SK-N-SH treated with all-trans-retinoic acid at 6 μM for 48 hours (cell line): ENCODE measurements around the gene KCTD3.

Source experiments
- ATAC-seq: fragments of 200-7000 bp; cut with Tn5 transposase; 3 replicates; pipeline ENCODE4 v1.9.1; 2020; ENCODE audit warnings: mild to moderate bottlenecking, moderate library complexity
- ARNTL ChIP-seq: fragments of 450-650 bp; formaldehyde crosslinking; IDR thresholded peaks from 2 replicates; pipeline ENCODE4 v1.5.0; 2020; ENCODE audit warnings: low read depth, mild to moderate bottlenecking, moderate library complexity, borderline replicate concordance
- BACH2 ChIP-seq: fragments of 250-450 bp; sonication (Bioruptor Pico); IDR thresholded peaks from 2 replicates; pipeline ENCODE4 v1.9.0; 2021; ENCODE audit warnings: mild to moderate bottlenecking, borderline replicate concordance
- CREB5 ChIP-seq: fragments of 250-450 bp; sonication (Bioruptor Pico); IDR thresholded peaks from 2 replicates; pipeline ENCODE4 v1.5.1; 2020; ENCODE audit warnings: low read depth, mild to moderate bottlenecking, moderate library complexity
- CSDC2 ChIP-seq: fragments of 250-450 bp; sonication (Bioruptor Pico); IDR thresholded peaks from 2 replicates; pipeline ENCODE4 v1.5.0; 2020; ENCODE audit warnings: mild to moderate bottlenecking, moderate library complexity
- CSRNP3 ChIP-seq: fragments of 250-450 bp; sonication (Bioruptor Pico); IDR thresholded peaks from 2 replicates; pipeline ENCODE4 v1.5.1; 2021; ENCODE audit warnings: mild to moderate bottlenecking, moderate library complexity
- ESRRG ChIP-seq: fragments of 250-450 bp; sonication (Bioruptor Pico); IDR thresholded peaks from 2 replicates; pipeline ENCODE4 v1.6.1; 2021; ENCODE audit warnings: mild to moderate bottlenecking
- GLIS3 ChIP-seq: fragments of 250-450 bp; sonication (Bioruptor Pico); IDR thresholded peaks from 2 replicates; pipeline ENCODE4 v1.5.0; 2020; ENCODE audit warnings: mild to moderate bottlenecking, moderate library complexity
- OSR1 ChIP-seq: fragments of 250-450 bp; sonication (Bioruptor Pico); IDR thresholded peaks from 2 replicates; pipeline ENCODE4 v1.8.0; 2022; ENCODE audit warnings: moderate library complexity, mild to moderate bottlenecking, inconsistent platforms
- POU6F1 ChIP-seq: fragments of 250-450 bp; sonication (Bioruptor Pico); IDR thresholded peaks from 2 replicates; pipeline ENCODE4 v1.8.0; 2021; ENCODE audit warnings: low read depth, mild to moderate bottlenecking, moderate library complexity, borderline replicate concordance
- PPARA ChIP-seq: fragments of 250-450 bp; sonication (Bioruptor Pico); IDR thresholded peaks from 2 replicates; pipeline ENCODE4 v1.5.0; 2020; ENCODE audit warnings: mild to moderate bottlenecking, borderline replicate concordance
- RARB ChIP-seq: fragments of 250-450 bp; sonication (Bioruptor Pico); IDR thresholded peaks from 2 replicates; pipeline ENCODE4 v1.8.0; 2021; ENCODE audit warnings: mild to moderate bottlenecking, moderate library complexity
- SNAI2 ChIP-seq: fragments of 250-450 bp; sonication (Bioruptor Pico); IDR thresholded peaks from 2 replicates; pipeline ENCODE4 v1.5.0; 2020; ENCODE audit warnings: mild to moderate bottlenecking, moderate library complexity
- TCF4 ChIP-seq: fragments of 250-450 bp; sonication (Bioruptor Pico); IDR thresholded peaks from 2 replicates; pipeline ENCODE4 v1.8.0; 2021; ENCODE audit warnings: mild to moderate bottlenecking, moderate library complexity, borderline replicate concordance
- TOX ChIP-seq: fragments of 250-450 bp; sonication (Bioruptor Pico); IDR thresholded peaks from 2 replicates; pipeline ENCODE4 v1.8.0; 2021; ENCODE audit warnings: mild to moderate bottlenecking, moderate library complexity, borderline replicate concordance
- TSHZ2 ChIP-seq: fragments of 250-450 bp; sonication (Bioruptor Pico); IDR thresholded peaks from 2 replicates; pipeline ENCODE4 v1.5.0; 2020; ENCODE audit warnings: mild to moderate bottlenecking, moderate library complexity
- ZC3H10 ChIP-seq: fragments of 250-450 bp; sonication (Bioruptor Pico); IDR thresholded peaks from 2 replicates; pipeline ENCODE4 v1.5.1; 2021; ENCODE audit warnings: mild to moderate bottlenecking, moderate library complexity
- ZFP3 ChIP-seq: fragments of 250-450 bp; sonication (Bioruptor Pico); IDR thresholded peaks from 2 replicates; pipeline ENCODE4 v1.5.0; 2020; ENCODE audit warnings: mild to moderate bottlenecking, moderate library complexity
- ZFP30 ChIP-seq: fragments of 450-650 bp; formaldehyde crosslinking; IDR thresholded peaks from 2 replicates; pipeline ENCODE4 v1.5.0; 2022; ENCODE audit warnings: mild to moderate bottlenecking, moderate library complexity
- ZNF565 ChIP-seq: fragments of 450-650 bp; formaldehyde crosslinking; conservative IDR thresholded peaks from 2 replicates; pipeline ENCODE4 v1.5.0; 2020; ENCODE audit warnings: low read depth, mild to moderate bottlenecking, moderate library complexity
- ZNF8 ChIP-seq: fragments of 450-650 bp; formaldehyde crosslinking; IDR thresholded peaks from 2 replicates; pipeline ENCODE4 v1.5.0; 2020; ENCODE audit warnings: mild to moderate bottlenecking, moderate library complexity
- TF ChIP-seq, protein P1 (sequence below): fragments of 250-450 bp; sonication (Bioruptor Pico); IDR thresholded peaks from 2 replicates; pipeline ENCODE4 v1.8.0; 2020; ENCODE audit warnings: mild to moderate bottlenecking, moderate library complexity, borderline replicate concordance

KCTD3 gene

DNA sequence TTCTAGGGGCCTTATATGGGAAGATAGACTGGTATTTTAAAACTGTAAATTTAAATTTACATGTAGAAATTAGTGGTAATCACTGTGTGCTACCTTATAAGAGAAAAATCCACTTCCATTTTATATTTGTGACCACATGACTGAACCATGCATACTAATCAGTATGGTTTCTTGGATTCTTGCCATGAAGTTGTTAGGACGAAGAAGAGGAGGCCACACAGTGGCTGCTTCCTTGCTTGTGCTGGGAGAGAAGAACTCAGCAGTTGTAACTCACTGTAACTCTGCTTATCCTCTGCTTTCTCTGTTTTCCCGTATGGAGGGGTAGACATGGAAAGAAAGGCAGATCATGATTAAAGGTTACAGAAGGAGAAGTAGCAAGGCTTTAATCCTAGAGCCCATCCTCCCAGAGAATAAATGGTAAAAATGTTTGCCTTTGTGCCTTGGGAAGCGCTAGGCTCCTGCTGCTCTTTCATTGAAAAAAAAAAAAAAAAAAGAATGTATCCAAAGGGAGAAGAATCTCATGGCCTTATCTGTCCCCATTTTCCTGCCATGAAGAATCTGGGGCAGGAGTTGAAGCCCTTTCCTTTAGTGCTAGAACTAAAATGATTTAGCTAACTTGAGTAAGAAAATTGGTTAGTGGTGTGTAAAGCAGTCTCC is 32.4 kb downstream of the KCTD3 start:
- TF ChIP-seq TOX (no peak), ZFP3 (no peak), ZNF565 (CRISPR knock-in tag) (no peak), GLIS3 (CRISPR knock-in tag) (no peak), TSHZ2 (no peak), ZNF8 (CRISPR knock-in tag) (no peak), SNAI2 (no peak), CREB5 (no peak), POU6F1 (CRISPR knock-in tag) (no peak), OSR1 (CRISPR knock-in tag) (no peak), ZC3H10 (CRISPR knock-in tag) (no peak), PPARA (CRISPR knock-in tag) (no peak)
- ATAC-seq, result peak; percentile 55

DNA sequence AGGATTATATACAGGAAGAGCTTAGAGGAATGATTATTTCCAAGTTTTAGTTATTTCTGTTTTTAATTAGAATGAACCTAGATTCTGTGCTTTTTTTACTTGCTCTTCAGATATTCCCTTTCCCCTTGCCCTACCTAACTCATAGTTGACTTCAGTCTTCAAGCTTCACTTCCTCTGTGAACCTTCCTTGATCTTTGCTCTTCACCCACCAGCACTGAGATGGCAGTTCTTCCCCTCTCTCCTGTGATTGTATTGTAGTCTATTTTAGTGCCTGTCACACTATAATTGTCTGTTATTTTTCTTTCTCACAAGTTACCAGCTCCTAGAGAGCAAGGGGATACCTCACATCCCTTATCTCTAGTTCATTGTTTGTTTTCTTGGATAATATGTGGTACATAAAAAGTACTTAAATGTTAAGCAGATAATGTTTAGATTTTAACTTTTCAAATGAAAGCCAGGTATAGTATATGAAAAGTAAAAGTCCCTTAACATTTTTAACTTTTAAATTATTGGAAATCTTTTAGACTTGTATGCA is 33.2 kb downstream of the KCTD3 start:
- TF ChIP-seq ZFP3, result no peak
- TF ChIP-seq RARB (CRISPR knock-in tag), result no peak
- TF ChIP-seq TCF4 (CRISPR knock-in tag), result no peak
- no peak for TF ChIP-seq ZNF8 (CRISPR knock-in tag)
- no peak for TF ChIP-seq CSDC2 (CRISPR knock-in tag)
- TF ChIP-seq ESRRG, result no peak
- TF ChIP-seq, protein P1, sequence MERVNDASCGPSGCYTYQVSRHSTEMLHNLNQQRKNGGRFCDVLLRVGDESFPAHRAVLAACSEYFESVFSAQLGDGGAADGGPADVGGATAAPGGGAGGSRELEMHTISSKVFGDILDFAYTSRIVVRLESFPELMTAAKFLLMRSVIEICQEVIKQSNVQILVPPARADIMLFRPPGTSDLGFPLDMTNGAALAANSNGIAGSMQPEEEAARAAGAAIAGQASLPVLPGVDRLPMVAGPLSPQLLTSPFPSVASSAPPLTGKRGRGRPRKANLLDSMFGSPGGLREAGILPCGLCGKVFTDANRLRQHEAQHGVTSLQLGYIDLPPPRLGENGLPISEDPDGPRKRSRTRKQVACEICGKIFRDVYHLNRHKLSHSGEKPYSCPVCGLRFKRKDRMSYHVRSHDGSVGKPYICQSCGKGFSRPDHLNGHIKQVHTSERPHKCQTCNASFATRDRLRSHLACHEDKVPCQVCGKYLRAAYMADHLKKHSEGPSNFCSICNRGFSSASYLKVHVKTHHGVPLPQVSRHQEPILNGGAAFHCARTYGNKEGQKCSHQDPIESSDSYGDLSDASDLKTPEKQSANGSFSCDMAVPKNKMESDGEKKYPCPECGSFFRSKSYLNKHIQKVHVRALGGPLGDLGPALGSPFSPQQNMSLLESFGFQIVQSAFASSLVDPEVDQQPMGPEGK (CRISPR knock-in tag), result no peak
- no peak for TF ChIP-seq ZNF565 (CRISPR knock-in tag)
- no peak for TF ChIP-seq OSR1 (CRISPR knock-in tag)
- ATAC-seq, result peak; percentile 27; the same call in 2 of the 3 replicates

DNA sequence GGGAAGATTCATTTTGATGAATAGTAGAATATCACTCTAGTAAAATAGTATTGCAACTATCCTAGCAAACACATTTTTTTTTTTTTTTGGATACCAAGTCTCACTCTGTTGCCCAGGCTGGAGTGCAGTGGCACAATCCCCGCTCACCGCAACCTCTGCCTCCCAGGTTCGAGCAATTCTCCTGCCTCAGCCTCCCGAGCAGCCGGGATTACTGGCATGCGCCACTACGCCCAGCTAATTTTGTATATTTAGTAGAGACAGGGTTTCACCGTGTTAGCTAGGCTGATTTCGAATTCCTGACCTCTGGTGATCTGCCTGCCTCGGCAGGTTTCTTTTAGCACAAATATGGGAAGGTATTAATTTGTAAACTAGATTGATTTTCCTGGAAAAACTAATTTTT is 33.8 kb downstream of the KCTD3 start:
- TF ChIP-seq CSDC2 (CRISPR knock-in tag), result no peak
- TF ChIP-seq, all 23 proteins: peak for 0
- no peak for ATAC-seq

GRCh38 chr1:215601276-215601675 is 34.2 kb downstream of the KCTD3 start:
- ATAC-seq, result no peak
- TF ChIP-seq BACH2 (CRISPR knock-in tag) (no peak), ARNTL (no peak), ZFP3 (no peak)

DNA sequence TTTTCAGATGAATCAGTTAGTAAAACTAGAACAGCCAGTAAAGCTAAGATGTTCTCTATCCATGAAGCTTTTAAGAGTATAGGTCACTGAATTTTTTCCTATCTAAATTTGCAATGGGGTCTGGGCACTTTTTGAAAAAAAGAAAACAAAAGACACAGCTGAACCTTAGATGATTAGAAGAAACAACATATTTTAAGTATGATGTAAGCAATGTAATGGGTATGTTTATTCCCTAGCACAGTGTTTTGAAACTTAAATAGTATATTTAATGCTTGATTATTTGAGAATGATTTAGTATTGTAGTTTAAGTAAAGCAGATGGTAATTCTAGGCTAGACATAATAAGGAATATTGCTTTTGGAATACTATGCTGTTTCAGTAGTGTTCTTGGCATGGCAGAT is 36.2 kb downstream of the KCTD3 start:
- TF ChIP-seq CSDC2 (CRISPR knock-in tag) (no peak), CSRNP3 (CRISPR knock-in tag) (no peak), ARNTL (no peak), ZFP30 (CRISPR knock-in tag) (no peak), TOX (no peak)
- no peak for ATAC-seq
